ENCODE measurements around the gene ITPKB.

GRCh38 chr1:226599636-226600238 is 139.3 kb downstream of the ITPKB start:
- TF ChIP-seq CTCF (IDR thresholded peaks at IDR 0.05) (no peak), POLR2A (IDR thresholded peaks at IDR 0.05) (no peak)

Measured in heart left ventricle (tissue), 13 donors.